ENCODE data around the gene PCDHGC4. TPM values are rescaled to one million over a fixed set of nuclear protein-coding genes. Genes with fewer than 3 reads are reported as not detected.

Gene PCDHGC4
- total RNA-seq (2022; extraction: Qiagen RNA extraction; ENCODE audit: low read depth) = 0.02 to 0.15 TPM (median 0.05 TPM) in 3 of 5 replicates, not detected in the others

DNA sequence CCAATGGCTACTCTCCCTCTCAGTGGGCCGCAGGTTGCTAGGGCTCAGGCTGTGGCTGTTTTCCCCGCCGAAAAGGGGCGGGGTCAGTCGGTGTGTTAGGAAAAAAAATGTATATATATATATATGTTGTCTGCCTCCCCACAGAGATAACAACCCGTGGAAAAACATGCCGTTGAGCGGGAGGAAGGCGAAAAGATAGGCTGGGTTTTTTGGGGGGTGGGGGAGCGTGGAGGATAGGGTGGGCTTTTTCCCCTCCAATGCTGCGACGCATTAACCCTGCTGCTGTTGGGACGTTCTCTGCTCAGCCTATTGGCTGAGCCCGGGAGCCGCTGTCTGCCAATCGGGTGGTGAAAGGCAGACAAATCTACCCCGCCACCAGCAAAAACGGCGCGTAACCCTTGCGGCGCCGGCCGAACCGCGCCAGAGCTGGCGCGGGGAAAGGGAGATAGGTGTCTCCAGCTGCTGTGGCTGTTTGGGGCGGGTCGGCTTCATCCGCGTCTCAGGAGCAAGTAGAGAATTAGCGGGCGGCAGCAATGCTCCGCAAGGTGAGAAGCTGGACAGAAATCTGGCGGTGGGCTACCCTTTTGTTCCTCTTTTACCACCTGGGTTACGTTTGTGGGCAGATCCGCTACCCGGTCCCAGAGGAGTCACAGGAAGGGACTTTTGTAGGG is at the start of gene PCDHGC4:
Gene PCDHGC4 (plus strand): TSS at position 390 of the 671 bp plus-strand sequence. CDS start 144 bp downstream, at position 534.

GRCh38 chr5:141475625-141476131 is 9.2 kb upstream of the PCDHGC4 start, which contains the start of gene PCDHGC3:
Gene PCDHGC3, plus strand, starts transcription at chr5:141475966. Its CDS starts 151 bp downstream, at chr5:141476117.

GRCh38 chr5:141488591-141489561 is 4.0 kb downstream of the PCDHGC4 start, which contains the start of gene PCDHGC5:
Gene PCDHGC5, plus strand, starts transcription at chr5:141489081. Its CDS starts 160 bp downstream, at chr5:141489241.

Other genes starting within 250 kb of the PCDHGC4 start
- 0.05 to 0.07 TPM (median 0.06 TPM) in 4 of 5 replicates, not detected in the other for gene PCDHB15, start 239.6 kb upstream of the PCDHGC4 start, total RNA-seq (2022; extraction: Qiagen RNA extraction; ENCODE audit: low read depth)
- not detected in 5 replicates for gene SLC25A2, start 181.0 kb upstream of the PCDHGC4 start, total RNA-seq (2022; extraction: Qiagen RNA extraction; ENCODE audit: low read depth)
- gene TAF7, start 164.2 kb upstream of the PCDHGC4 start, total RNA-seq (2022; extraction: Qiagen RNA extraction; ENCODE audit: low read depth) = 66.8 to 81.4 TPM (median 74.0 TPM) in 5 replicates
- 0.27 to 0.49 TPM (median 0.31 TPM) in 5 replicates for gene PCDHGA1, start 154.5 kb upstream of the PCDHGC4 start, total RNA-seq (2022; extraction: Qiagen RNA extraction; ENCODE audit: low read depth)
- gene PCDHGA2, start 146.3 kb upstream of the PCDHGC4 start, total RNA-seq (2022; extraction: Qiagen RNA extraction; ENCODE audit: low read depth) = 0.44 to 0.73 TPM (median 0.59 TPM) in 5 replicates
- 0.05 to 0.09 TPM in 2 of 5 replicates, not detected in the others for gene PCDHGA3, start 141.2 kb upstream of the PCDHGC4 start, total RNA-seq (2022; extraction: Qiagen RNA extraction; ENCODE audit: low read depth)
- gene PCDHGB1, start 134.9 kb upstream of the PCDHGC4 start, total RNA-seq (2022; extraction: Qiagen RNA extraction; ENCODE audit: low read depth) = 1.0 to 2.1 TPM (median 1.9 TPM) in 5 replicates
- 0.08 to 0.20 TPM (median 0.10 TPM) in 5 replicates for gene PCDHGA4, start 130.0 kb upstream of the PCDHGC4 start, total RNA-seq (2022; extraction: Qiagen RNA extraction; ENCODE audit: low read depth)
- gene PCDHGB2, start 125.0 kb upstream of the PCDHGC4 start, total RNA-seq (2022; extraction: Qiagen RNA extraction; ENCODE audit: low read depth) = 0.07 to 0.19 TPM (median 0.17 TPM) in 5 replicates
- gene PCDHGA5, start 120.9 kb upstream of the PCDHGC4 start, total RNA-seq (2022; extraction: Qiagen RNA extraction; ENCODE audit: low read depth) = 0.11 to 0.17 TPM (median 0.15 TPM) in 5 replicates
- gene PCDHGB3, start 114.8 kb upstream of the PCDHGC4 start, total RNA-seq (2022; extraction: Qiagen RNA extraction; ENCODE audit: low read depth) = 0.15 to 0.35 TPM (median 0.20 TPM) in 5 replicates
- gene PCDHGA6, start 111.1 kb upstream of the PCDHGC4 start, total RNA-seq (2022; extraction: Qiagen RNA extraction; ENCODE audit: low read depth) = 0.13 to 0.28 TPM (median 0.22 TPM) in 5 replicates
- 0.72 to 1.3 TPM (median 0.96 TPM) in 5 replicates for gene PCDHGA7, start 102.3 kb upstream of the PCDHGC4 start, total RNA-seq (2022; extraction: Qiagen RNA extraction; ENCODE audit: low read depth)
- gene PCDHGB4, start 97.3 kb upstream of the PCDHGC4 start, total RNA-seq (2022; extraction: Qiagen RNA extraction; ENCODE audit: low read depth) = 0.66 to 1.0 TPM (median 0.73 TPM) in 5 replicates
- 0.02 TPM in 2 of 5 replicates, not detected in the others for gene PCDHGA8, start 92.4 kb upstream of the PCDHGC4 start, total RNA-seq (2022; extraction: Qiagen RNA extraction; ENCODE audit: low read depth)
- gene PCDHGB5, start 87.1 kb upstream of the PCDHGC4 start, total RNA-seq (2022; extraction: Qiagen RNA extraction; ENCODE audit: low read depth) = 1.9 to 2.8 TPM (median 2.4 TPM) in 5 replicates
- gene PCDHGA9, start 82.3 kb upstream of the PCDHGC4 start, total RNA-seq (2022; extraction: Qiagen RNA extraction; ENCODE audit: low read depth) = 0.06 to 0.14 TPM (median 0.08 TPM) in 3 of 5 replicates, not detected in the others
- gene PCDHGB6, start 77.0 kb upstream of the PCDHGC4 start, total RNA-seq (2022; extraction: Qiagen RNA extraction; ENCODE audit: low read depth) = 0.06 to 0.12 TPM (median 0.09 TPM) in 4 of 5 replicates, not detected in the other
- 0.01 TPM in 1 of 5 replicates, not detected in the others for gene PCDHGA10, start 72.0 kb upstream of the PCDHGC4 start, total RNA-seq (2022; extraction: Qiagen RNA extraction; ENCODE audit: low read depth)
- 0.03 to 0.16 TPM (median 0.07 TPM) in 5 replicates for gene PCDHGB7, start 67.4 kb upstream of the PCDHGC4 start, total RNA-seq (2022; extraction: Qiagen RNA extraction; ENCODE audit: low read depth)
- gene PCDHGA11, start 64.0 kb upstream of the PCDHGC4 start, total RNA-seq (2022; extraction: Qiagen RNA extraction; ENCODE audit: low read depth) = 0.02 TPM in 1 of 5 replicates, not detected in the others
- gene PCDHGA12, start 54.5 kb upstream of the PCDHGC4 start, total RNA-seq (2022; extraction: Qiagen RNA extraction; ENCODE audit: low read depth) = 0.02 TPM in 1 of 5 replicates, not detected in the others
- gene PCDHGC3, start 9.1 kb upstream of the PCDHGC4 start, total RNA-seq (2022; extraction: Qiagen RNA extraction; ENCODE audit: low read depth) = 6.1 to 7.1 TPM (median 6.4 TPM) in 5 replicates
- gene PCDHGC5, start 4.1 kb downstream of the PCDHGC4 start, total RNA-seq (2022; extraction: Qiagen RNA extraction; ENCODE audit: low read depth) = 0.05 TPM in 1 of 5 replicates, not detected in the others
- gene DIAPH1, start 134.0 kb downstream of the PCDHGC4 start, total RNA-seq (2022; extraction: Qiagen RNA extraction; ENCODE audit: low read depth) = 91.7 to 103 TPM (median 97.5 TPM) in 5 replicates
- 46.7 to 56.5 TPM (median 52.2 TPM) in 5 replicates for gene HDAC3, start 151.8 kb downstream of the PCDHGC4 start, total RNA-seq (2022; extraction: Qiagen RNA extraction; ENCODE audit: low read depth)
- gene RELL2, start 152.0 kb downstream of the PCDHGC4 start, total RNA-seq (2022; extraction: Qiagen RNA extraction; ENCODE audit: low read depth) = 4.3 to 5.2 TPM (median 4.6 TPM) in 5 replicates
- 6.2 to 12.3 TPM (median 9.7 TPM) in 5 replicates for gene FCHSD1, start 166.4 kb downstream of the PCDHGC4 start, total RNA-seq (2022; extraction: Qiagen RNA extraction; ENCODE audit: low read depth)
- 3.8 to 6.2 TPM (median 4.9 TPM) in 5 replicates for gene ARAP3, start 197.2 kb downstream of the PCDHGC4 start, total RNA-seq (2022; extraction: Qiagen RNA extraction; ENCODE audit: low read depth)

Measured in A549 treated with CpdA at 1 μM for 4 hours (cell line).